GM19463 (cell line): ENCODE results near the gene POLR3F.
"Not testable (repeated sequence)": the region's sequence is repeated elsewhere in the genome, so short reads cannot be mapped to it uniquely, and the experiment has no call there.

Experiments
- ATAC-seq: cut with Tn5 transposase; IDR thresholded peaks from one replicate; pipeline ENCODE4 v1.9.1; 2021; ENCODE audit warnings: mild to moderate bottlenecking, moderate library complexity; ENCODE audit not compliant: unreplicated experiment

The POLR3F gene, protein sequence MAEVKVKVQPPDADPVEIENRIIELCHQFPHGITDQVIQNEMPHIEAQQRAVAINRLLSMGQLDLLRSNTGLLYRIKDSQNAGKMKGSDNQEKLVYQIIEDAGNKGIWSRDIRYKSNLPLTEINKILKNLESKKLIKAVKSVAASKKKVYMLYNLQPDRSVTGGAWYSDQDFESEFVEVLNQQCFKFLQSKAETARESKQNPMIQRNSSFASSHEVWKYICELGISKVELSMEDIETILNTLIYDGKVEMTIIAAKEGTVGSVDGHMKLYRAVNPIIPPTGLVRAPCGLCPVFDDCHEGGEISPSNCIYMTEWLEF

DNA sequence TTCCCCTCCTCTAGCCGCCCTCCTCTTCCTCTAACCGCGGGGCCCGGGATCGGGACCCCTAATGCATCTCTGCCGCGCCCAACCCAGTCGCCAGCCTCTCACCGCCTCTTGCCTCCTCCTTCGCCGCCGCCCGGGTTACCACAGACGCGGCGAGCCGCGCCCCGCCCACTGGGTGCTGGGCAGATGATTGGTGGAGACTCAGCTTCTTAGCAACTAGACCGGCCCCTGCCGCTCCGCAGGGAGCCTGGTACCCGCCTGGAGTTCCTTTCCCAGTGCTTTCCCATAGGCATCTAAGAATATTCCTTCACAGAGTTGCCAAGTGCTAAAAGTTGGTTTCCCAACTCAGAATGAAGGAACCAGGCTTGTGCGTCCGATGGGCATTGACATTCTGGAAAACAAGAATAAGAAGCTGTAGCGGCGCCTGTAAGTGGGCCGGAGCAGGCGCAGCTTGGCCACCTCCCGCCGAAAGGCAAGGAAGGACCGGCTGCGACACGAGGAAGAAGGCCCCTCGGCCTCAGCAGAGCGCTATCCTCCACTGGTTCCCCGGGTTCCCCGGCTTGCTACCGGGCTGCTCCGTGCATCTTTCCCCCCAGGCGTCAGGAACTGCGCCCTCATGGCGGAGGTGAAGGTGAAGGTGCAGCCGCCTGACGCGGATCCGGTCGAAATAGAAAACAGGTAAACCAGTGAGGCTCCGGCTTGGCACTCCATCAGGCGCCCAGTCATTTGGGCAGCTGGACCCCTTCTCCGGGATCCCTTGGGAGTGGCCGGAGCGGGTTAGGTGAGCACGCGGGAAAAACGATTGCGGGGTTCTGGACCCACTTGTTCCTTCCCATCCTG is at the start of gene POLR3F, which contains the start of gene DZANK1:
Gene POLR3F (plus strand): TSS at position 497 of the 837 bp plus-strand sequence. CDS start 117 bp downstream, at position 614.
Gene DZANK1 (minus strand): TSS at position 137 of the 837 bp plus-strand sequence. CDS start 1,672 bp downstream, outside the sequence.
- peak; percentile 96 for ATAC-seq

DNA sequence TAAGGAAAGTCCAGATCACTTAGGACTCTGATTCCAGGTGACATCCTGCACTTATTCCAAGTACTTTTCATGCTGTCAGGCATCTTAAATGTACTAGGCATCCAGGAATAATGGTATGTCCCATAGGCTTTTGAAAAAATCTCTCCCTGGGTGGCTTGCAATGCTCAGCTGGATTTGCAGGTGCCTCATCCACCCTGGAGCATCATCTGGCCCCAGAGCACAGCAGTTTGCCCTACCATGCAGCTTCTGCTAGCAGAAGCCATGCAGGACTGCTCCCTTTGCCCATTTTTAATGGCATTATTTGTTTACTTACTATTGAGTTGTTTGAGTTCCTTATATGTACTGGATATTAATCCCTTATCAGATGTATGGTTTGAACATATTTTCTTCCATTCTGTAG is 45.6 kb upstream of the POLR3F start:
- no peak for ATAC-seq

DNA sequence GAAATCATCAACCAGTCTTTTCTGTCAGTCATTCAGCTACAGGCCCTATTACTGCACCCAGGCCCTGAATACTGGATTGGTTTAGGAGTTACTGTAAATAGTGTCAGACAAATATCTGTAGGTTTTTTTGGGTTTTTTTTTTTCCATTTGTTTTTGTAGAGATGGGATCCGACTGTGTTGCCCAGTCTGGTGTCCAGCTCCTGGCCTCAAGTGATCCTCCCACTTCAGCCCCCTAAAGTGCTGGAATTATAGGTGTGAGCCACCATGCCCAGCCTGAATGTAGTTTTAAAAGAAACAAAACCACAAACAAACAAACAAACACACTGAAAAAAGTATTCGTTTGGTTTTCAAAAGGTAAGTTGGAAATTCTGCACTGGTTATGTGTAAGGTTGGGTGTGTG is 40.0 kb upstream of the POLR3F start:
- ATAC-seq = no peak

DNA sequence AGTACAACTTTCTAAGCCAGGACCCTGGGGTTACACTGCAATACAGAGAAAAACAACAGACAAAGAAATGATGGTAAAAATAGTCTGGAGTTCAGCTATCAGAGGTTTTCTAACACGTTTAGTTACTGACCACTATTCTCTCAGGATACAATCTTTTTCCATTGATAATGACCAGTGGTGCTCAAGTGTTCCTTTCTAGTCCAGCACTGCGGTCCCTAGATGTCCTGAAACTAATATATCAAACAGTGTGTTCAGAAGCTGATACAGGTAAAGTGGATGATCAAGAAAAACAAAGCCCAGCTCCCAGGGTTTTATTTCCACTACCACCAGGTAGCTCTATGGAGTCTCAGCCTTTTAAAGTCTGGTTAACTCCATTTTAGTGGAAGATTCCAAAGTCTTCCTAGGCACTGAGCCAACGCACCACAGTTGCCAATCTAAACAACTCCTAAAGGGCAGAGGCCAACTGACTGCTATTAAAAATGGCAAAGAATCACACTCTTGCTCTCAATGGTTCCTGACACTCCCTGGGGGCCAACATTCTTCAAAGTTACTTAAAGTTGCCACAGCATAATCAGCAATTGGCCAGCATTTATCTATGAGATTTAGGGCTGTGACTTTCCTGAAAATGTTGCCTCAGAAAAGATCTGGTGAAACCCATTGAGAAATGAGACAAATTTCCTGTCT is 38.6 kb upstream of the POLR3F start:
- ATAC-seq = no peak

DNA sequence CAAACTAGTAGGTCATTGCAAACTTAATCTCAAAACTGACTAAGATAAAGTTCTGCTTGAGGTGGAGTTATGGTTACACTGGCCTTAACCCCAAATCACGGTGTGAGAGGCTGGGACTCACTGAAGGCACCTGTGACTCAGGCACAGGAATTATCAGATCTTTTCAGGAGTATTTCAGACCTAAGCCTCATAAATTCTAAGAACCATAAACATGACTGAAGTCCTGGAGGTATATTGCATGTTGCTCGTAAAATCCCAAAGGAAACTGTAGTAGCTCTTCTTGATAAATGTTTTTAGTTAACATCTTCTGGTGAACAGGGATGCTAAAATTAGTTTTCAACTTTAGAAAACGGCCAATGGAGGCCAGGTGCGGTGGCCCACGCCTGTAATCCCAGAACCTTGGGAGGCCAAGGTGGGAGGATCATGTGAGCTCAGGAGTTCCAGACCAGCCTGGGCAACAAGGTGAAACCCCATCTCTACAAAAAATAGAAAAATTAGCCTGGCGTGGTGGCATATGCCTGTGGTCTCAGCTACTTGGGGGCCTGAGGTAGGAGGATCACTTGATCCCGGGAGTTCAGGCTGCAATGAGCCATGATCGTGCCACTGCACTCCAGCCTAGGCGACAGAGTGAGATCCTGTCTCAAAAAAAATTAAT is 36.9 kb upstream of the POLR3F start:
- no peak for ATAC-seq

DNA sequence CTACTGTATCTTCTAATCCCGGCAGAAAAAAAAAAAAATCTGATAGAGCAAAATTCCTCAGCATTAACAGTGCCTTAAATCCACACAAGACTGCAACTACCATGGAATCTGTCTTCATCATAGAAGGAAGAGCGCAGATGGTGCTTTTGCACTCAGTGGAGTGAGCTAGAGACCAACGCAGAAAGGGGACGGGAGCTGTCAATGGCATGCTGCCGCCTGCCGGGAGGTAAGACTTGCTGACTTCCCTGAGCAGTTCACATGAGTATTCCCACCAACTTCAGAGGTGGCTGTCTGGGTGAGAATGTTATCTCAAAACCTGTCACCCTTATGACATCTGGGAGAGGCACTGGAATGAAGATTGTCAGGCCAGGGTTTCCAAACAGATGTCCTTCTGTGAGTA is 36.0 kb upstream of the POLR3F start:
- ATAC-seq = no peak

DNA sequence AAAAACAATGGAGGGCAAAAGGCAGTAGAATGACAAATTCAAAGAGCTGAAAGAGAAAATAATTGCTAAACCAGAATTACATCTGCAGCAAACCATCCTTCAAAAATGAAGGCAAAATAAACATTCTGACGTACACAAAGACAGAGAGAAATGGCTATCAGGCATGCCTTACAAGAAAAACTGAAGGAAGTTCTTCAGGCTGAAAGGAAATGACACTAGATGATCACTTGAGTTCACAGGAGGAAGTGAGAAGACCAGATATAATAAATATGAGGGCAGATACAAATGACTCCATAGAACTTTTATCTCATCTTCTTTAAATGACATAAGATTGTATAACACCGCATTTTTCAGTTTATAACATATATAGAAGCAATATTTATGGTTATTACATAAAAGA is 30.3 kb upstream of the POLR3F start:
- no peak for ATAC-seq

DNA sequence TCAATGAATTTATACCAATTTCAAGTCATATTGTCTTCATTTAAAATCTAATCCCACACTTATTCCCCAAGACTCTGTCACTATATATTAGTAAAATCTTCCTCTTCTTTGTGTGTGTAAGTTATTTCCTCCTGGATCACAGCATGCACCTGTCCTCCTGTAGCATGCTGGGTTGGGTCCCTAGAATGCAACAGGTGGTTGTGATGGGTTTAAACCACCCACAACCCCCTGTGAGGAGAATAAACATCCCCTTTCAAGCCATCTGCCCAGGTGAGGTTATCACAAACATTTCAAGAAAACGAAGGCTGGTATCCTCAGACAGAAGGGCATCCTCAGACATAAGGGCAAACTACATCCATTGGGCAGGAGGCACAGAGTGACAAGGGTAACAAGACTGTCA is 26.8 kb upstream of the POLR3F start:
- ATAC-seq = no peak

DNA sequence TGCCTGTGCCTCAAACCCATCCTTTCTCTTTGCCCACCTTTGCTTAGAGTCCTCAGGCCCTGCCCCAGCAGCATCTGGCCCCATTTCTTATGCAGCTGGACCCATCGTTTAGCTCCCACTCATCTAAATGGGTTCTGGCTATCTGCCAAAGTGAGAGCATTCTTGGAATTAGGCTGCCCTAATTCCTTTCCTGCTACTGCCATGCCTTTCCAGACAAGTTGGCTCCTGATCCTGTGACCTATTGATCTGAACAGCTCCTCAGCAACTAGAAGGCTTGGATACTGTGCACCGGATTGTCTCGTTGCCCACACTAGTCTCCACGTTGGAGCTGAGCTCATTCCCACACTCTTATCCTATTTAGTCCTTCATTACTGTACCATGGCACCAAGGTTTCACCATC is 23.3 kb upstream of the POLR3F start:
- ATAC-seq = no peak

DNA sequence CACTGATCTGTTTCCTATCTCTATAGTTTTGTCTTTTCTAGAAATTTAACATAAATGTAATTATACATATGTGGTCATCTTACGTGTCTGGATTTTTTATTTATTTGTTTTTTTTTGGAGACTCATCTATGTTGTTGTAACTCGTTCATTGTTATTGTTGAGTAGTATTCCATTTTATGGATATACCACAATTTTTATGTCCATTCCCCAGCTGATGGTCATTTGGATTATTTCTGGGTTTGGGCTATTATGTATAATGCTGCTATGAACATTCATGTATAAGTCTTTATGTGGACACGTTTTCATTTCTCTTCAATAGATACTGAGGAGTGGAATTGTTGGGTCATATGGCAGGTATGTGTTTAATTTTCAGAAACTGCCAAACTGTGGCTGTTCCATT is 10.6 kb upstream of the POLR3F start:
- ATAC-seq = no peak

DNA sequence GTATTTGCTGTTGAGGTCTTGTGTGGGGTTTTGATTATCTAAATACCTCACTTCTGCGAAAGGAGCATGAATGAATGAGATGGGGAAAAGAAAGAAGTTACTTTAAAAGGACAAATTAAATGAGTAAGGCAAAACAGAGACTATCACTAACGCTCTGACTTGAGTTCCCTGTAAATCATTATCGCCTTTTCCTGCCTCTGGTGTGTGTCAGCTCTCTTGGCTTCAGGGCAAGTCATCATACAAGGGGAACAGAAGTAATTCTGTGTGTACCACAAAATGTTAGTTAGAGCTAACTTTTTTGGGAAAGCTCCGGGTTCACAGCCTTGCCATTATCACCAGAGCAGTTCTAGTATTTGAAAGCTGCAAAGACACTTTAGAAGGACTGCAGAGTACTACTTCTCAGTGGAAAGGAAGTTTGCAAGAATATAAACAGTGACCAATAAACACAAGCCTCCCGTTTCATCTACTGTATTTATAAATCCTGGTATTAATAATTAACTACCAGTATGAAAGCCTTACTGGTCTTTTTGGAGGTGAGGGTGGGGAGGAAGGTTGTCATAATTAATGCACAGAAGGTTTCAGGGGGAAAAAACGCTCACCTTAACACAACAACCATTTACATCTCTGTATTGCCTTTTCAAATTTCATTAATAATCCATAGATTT is 1.5 kb upstream of the POLR3F start:
- peak; percentile 25 for ATAC-seq

DNA sequence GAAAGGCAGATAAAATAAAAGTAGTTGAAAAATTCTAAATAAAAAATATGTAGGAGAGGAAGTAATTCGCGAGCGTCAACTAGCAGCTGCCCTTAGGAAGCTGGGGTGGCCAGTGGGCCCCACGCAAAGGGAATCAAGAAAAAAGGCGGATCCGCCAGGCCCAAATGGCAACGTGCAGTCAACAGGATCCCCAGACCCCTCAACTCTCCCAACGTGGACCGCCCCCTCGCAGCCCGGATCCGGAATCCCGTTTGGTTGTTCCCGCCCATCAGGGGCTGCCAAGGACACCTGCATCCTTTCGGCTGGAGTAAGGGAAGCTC is 656 bp upstream of the POLR3F start:
- ATAC-seq = peak; percentile 28

DNA sequence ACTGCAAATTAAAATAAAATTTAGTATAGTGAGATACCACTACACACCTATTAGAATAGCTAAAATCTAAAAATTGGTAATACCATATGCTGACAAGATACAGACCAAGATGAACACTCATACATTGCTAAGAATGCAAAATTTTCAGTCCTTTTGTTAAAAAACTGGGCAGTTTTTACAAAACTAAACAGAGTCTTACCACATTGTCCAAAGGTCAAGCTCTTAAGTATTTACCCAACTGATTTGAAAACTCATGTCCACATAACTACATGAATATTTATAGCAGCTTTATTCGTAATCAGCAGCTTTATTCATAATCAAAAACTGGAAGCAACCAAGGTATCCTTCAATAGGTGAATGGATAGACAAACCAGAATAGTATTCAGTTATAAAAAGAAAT is 10.0 kb downstream of the POLR3F start:
- ATAC-seq = no peak

DNA sequence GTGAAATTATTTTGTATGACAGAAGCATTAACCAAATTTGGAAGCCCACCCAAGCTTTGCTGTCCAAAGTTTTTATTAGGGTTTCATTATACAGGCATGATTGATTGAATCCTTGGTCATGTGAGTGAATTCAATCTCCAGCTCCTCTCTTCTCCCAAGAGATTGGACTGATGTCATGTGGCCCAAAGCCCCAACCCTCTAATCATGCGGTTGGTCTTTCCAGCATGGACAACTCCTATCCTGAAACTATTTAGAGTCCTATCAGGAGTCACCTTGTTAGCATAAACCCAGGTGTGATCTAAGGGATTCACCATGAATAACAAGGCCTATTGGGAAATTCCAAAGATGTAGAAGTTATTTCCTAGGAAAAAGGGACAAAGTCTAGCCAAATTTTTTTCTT is 10.6 kb downstream of the POLR3F start:
- ATAC-seq = no peak

DNA sequence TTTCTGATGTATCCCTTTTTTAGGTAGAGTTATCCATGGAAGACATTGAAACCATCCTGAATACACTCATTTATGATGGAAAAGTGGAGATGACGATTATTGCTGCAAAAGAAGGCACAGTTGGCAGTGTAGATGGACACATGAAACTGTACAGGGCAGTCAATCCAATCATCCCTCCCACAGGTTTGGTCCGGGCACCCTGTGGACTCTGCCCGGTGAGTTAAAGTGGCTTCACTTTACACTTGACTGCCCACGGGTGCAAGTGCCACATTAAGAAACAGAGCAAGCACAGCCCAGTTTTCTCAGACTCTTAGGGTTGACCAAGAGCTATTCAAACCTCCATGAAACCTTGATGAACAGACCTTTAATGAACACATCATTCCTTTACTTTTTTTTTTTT is 14.4 kb downstream of the POLR3F start:
- ATAC-seq = no peak

DNA sequence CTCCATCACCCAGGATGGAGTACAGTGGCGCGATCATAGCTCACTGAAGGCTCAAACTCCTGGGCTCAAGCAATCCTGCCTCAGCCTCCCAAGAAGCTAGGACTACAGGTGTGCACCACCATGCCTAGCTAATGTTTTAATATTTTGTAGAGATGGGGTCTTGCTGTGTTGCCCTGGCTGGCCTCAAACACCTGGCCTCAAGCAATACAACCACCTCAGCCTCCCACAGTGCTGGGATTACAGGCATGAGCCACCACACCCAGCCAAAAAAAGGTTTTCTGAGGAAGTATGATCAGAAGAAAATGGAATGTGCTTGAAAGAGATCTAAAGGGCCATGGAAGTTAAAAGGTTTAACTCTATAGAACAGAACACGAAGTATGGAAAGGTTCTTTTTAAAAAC is 21.1 kb downstream of the POLR3F start:
- ATAC-seq = no peak

DNA sequence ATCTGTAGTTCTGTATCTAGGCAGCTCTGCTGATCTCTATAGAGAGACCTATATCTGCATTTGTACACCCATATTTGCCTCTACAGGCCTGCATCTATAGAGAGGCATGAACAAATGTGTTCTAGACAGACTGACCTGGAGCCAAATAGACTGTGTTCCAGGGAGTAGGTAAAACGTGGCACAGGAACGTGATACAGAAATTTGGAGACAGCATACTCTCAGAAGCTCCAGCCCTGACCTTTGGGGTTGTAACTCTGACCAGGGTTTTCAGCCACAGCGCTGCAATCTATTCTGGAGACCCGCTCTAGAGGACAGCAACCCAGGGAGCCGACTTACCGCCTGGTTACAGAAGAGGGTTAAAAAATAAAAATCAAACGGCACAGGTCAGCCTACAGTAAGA is 28.9 kb downstream of the POLR3F start:
- ATAC-seq = no peak

DNA sequence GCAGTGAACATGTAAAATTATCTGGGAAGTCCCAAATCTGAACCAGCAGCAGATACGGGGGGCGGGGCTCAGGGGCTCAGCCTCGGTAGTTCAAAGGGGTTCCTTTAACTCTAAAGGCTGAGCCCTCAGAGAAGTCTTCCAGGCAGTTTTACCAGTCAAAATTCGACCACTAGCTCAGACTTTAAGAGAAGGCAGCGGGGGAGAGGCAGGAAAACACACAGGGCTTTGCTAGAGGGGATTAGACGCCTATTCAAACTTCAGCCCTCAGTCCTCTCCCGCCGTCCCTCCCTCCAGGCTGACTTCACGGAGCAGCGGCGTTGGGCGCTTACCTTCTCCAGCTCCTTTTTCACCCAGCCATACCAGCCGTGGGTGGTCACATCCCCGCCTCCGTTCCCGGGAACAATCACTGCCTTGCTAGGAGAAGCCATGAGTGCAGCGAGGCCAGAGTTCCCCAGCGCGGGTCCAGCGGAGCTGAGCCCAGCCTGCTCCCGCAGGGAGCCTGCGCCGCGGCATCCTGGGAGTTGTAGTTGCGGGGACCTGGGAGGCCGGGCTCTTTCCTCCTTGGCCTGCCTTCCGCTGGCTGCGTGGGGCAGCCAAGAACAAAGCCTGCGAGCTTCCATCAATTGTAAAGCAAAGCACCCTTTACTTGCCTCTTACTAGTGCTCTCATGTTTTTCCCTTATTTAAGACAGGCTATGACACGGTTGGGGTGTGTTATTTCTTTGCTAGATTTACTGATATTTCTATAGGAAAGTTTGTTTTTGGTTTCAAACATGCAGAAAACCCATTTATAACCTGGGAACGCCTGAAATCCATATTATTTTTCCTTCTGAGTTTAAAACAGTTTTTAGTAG is 29.8 kb downstream of the POLR3F start, which contains the start of gene RBBP9:
Gene RBBP9 (minus strand): TSS at position 486 of the 853 bp plus-strand sequence. CDS start 58 bp downstream, at position 428.
- peak; percentile 99 for ATAC-seq

DNA sequence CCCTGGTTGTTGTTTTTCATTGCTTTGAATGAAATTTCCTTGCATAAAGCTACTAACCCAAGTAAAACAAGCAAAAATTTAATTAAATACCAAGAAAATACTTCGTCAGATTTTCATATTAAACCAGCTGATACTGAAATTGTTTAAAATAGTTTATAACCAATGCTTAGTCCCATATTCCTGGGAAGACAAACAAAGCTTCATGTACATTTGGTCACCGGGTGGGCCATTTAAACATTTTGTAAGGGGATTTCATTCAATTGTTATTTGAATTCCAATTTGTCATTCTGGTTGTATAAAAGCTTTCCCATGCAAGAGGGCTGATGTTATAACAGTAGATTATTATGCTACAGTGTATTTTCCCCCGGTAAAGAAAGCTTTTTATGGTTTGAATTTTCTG is 30.4 kb downstream of the POLR3F start:
- no peak for ATAC-seq

DNA sequence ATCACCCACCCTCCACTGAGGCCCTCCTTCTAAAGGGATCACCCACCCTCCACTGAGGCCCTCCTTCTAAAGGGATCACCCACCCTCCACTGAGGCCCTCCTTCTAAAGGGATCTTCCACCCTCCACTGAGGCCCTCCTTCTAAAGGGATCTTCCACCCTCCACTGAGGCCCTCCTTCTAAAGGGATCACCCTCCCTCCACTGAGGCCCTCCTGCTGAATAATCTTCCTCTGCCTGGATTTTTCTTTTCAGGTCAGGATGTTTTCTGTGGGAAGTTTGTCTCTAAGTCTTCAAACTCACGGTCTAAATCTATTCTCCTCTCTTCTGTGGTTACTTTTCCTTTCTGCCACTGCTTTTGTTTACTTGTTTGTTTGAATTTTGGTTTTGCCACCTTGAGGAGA is 34.5 kb downstream of the POLR3F start:
- ATAC-seq = not testable (repeated sequence)
